ENCODE results near the gene GAD1. TPM values are rescaled to one million over a fixed set of nuclear protein-coding genes. Genes with fewer than 3 reads are reported as not detected.

Gene GAD1
- total and polyA plus RNA-seq, 2 donors (not counting 3 experiments of a cell fraction or from before 2014, with no cell fraction given), result 0.60 to 0.62 TPM

- intact Hi-C loops (cut with micrococcal nuclease) (no loop called here), dilution Hi-C loops (cut with MboI; ENCODE audit: extremely low pct_ligation_motif_present, low sequenced_read_pairs) (no loop called here)
- CTCF ChIA-PET, result interaction anchor here (1.3 to 2.1 kb wide), 3 partner anchors 52 to 412 kb away, joined by 4 to 9 read pairs (median 5); no protein-coding TSS in a partner anchor
- H3K36me3 ChIP-seq (ENCODE audit: control insufficient read depth in 2 of 2, extremely low read depth in 1 of 2, insufficient read depth in 2 of 2, low read length in 2 of 2), result no peaks in the 10 kb centered on the region
- FAIRE-seq (no peak), DNase-seq (ENCODE audit: low read depth, low spot score) (no peak)
- POLR2A ChIA-PET, result no interaction called here
- H3K27me3 ChIP-seq (ENCODE audit: control insufficient read depth in 2 of 2, insufficient read depth in 2 of 2, low read length in 2 of 2), result peaks cover 77 to 84% of the 10 kb centered on the region in 2 experiments
- H3K4me1 ChIP-seq (ENCODE audit: control insufficient read depth, extremely low read depth, insufficient read depth, low read length), result peaks cover 18% of the 10 kb centered on the region
- no peak overlapping the region for H2AFZ ChIP-seq (ENCODE audit: low read depth, low read length)
- no peak overlapping the region for H3K9ac ChIP-seq (replicated peaks; ENCODE audit: extremely low read depth, insufficient read depth, low read length)
- H3K4me3 ChIP-seq (replicated peaks in 1 of 3; ENCODE audit: insufficient read depth in 1 of 3, low read depth in 1 of 3, low read length in 3 of 3), result no peak overlapping the region
- no peaks in the 10 kb centered on the region for H3K9me1 ChIP-seq (replicated peaks; ENCODE audit: control insufficient read depth, extremely low read depth, insufficient read depth, low read length)
- BruUV-seq (replicated peaks), result no TSS peak
- no peaks in the 10 kb centered on the region for H3K79me2 ChIP-seq (ENCODE audit: control insufficient read depth, insufficient read depth, low read length)
- H4K20me1 ChIP-seq (replicated peaks; ENCODE audit: control insufficient read depth, extremely low read depth, insufficient read depth, low read length), result no peaks in the 10 kb centered on the region
- no peaks in the 10 kb centered on the region for H3K9me3 ChIP-seq (replicated peaks; ENCODE audit: control insufficient read depth, insufficient read depth, low read length)
- no peak for TF ChIP-seq JUN (IDR thresholded peaks at IDR 0.05; ENCODE audit: borderline replicate concordance, insufficient read depth, insufficient read length, low read depth)
- TF ChIP-seq EZH2 (IDR thresholded peaks at IDR 0.05; ENCODE audit: borderline replicate concordance, low read depth, low read length, severe bottlenecking), result no peak
- TF ChIP-seq POLR2A (IDR thresholded peaks at IDR 0.05; ENCODE audit: low read depth, low read length), result no peak
- TF ChIP-seq, protein P1, sequence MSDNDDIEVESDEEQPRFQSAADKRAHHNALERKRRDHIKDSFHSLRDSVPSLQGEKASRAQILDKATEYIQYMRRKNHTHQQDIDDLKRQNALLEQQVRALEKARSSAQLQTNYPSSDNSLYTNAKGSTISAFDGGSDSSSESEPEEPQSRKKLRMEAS (IDR thresholded peaks at IDR 0.05; ENCODE audit: insufficient read depth, insufficient read length), result no peak
- no peak for TF ChIP-seq MYC (IDR thresholded peaks at IDR 0.05; ENCODE audit: low read depth, low read length)
- TF ChIP-seq, protein P2, sequence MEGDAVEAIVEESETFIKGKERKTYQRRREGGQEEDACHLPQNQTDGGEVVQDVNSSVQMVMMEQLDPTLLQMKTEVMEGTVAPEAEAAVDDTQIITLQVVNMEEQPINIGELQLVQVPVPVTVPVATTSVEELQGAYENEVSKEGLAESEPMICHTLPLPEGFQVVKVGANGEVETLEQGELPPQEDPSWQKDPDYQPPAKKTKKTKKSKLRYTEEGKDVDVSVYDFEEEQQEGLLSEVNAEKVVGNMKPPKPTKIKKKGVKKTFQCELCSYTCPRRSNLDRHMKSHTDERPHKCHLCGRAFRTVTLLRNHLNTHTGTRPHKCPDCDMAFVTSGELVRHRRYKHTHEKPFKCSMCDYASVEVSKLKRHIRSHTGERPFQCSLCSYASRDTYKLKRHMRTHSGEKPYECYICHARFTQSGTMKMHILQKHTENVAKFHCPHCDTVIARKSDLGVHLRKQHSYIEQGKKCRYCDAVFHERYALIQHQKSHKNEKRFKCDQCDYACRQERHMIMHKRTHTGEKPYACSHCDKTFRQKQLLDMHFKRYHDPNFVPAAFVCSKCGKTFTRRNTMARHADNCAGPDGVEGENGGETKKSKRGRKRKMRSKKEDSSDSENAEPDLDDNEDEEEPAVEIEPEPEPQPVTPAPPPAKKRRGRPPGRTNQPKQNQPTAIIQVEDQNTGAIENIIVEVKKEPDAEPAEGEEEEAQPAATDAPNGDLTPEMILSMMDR (IDR thresholded peaks at IDR 0.05; ENCODE audit: extremely low read depth in 1 of 2, insufficient read depth in 1 of 2, low read depth in 1 of 2, low read length in 2 of 2), result no peak
- no peak for TF ChIP-seq FOS (IDR thresholded peaks at IDR 0.05; ENCODE audit: borderline replicate concordance, insufficient read depth, low read length)
- TF ChIP-seq POLR2AphosphoS5 (IDR thresholded peaks at IDR 0.05; ENCODE audit: insufficient read depth, low read depth, low read length), result no peak
- TF ChIP-seq GATA2 (IDR thresholded peaks at IDR 0.05; ENCODE audit: insufficient read depth, insufficient read length, low read depth, low read length), result no peak
- H3K27ac ChIP-seq (ENCODE audit: insufficient read depth, low read depth, low read length), result no peak overlapping the region
- H3K4me2 ChIP-seq (ENCODE audit: insufficient read depth, low read length), result no peak overlapping the region
These were observed 4.3 kb downstream of the GAD1 start for GRCh38 chr2:170820757-170821530.
